Measurements from ENCODE around the gene UPB1. TPM values are rescaled to one million over a fixed set of nuclear protein-coding genes. Genes with fewer than 3 reads are reported as not detected.
"Not testable (repeated sequence)": the region's sequence is repeated elsewhere in the genome, so short reads cannot be mapped to it uniquely, and the experiment has no call there.

Gene UPB1
- polyA plus RNA-seq, 4 donors = 0.52 to 1.5 (median 0.85) TPM

DNA sequence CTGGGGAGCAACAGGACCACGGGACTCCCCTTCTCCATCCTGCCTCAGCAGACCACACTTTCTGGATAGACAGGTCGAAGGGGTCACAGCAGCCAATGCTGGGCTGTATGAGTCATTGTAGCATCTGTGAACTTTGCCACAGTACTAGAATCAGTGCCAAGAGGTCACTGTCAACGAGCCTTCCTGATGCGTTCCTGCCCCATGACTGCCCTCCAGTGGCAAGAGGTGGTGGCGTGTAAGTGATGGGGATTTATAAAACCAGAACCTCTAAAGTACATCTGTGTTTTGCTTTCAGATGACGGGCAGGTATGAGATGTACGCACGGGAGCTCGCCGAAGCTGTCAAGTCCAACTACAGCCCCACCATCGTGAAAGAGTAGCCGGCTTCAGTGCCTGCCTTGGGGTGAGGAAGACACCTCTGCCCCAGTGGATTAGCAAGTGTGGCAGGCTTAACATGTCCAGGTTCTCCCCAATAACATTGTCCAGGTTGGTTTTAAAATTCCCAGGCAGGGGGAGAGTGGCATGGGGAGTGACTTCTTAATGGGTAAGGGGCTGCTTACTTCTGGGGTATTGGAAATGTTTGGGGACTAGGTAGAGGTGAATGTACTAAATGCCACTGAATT is 30.4 kb downstream of the UPB1 start:
- peak in 2 of 4 donors; percentile 30 to 46 for DNase-seq (ENCODE audit: low read depth in 4 of 4, low spot score in 2 of 4)

GRCh38 chr22:24526191-24526590 is 31.1 kb downstream of the UPB1 start:
- no peak for DNase-seq (ENCODE audit: low read depth in 4 of 4, low spot score in 2 of 4)

DNA sequence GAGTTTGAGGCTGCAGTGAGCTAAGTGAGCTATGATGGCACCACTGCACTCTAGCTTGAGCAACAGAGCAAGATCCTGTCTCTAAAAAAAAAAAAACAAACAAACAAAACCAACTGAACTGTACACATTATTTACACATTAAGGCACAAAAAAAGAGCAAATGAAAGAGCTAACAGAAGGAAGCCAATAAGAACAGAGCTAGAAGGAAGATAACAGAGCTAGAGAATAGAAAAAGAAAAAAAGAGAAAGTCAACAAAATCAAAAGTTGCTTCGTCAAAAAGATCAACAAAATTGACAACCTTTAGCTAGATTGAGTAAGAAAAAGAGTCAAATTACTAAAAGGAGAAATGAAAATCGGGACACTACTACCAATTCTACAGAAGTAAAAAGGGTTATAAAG is 34.8 kb downstream of the UPB1 start:
- DNase-seq (ENCODE audit: low read depth in 4 of 4, low spot score in 2 of 4) = no peak

DNA sequence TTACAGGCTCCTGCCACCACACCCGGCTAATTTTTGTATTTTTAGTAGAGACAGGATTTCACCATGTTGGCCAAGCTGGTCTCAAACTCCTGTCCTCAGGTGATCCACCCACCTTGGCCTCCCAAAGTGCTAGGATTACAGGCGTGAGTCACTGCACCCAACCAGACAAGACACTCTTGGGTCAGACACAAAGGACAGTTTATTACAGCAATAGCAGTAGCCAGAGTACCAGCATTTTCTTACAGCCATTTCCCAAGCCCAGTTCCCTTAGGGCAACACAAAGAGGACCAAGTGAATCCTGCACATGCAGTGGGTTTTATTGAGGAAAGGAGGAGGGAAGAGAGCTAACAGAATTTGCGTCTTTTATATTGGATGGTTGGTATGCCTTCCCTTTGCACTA is 35.8 kb downstream of the UPB1 start:
- not testable (repeated sequence) for DNase-seq (ENCODE audit: low read depth in 4 of 4, low spot score in 2 of 4)

DNA sequence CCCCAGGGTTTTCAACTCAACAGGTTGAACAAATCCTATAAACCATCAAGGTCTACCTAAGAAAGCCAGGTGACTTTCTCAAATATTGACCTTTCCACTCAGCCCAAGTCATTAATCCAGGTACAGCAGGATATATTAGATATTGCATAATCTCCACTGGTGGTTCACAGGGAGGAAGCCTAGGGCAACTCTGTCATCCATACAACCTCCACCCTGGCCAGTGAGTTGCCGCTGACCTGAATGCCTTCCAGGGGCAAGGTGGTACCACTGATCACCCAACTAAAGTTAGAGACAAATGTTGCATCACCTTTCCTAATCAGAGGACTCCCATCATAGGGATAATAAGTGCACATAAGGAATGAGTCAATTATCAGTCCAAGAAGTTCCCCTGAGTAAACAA is 36.9 kb downstream of the UPB1 start:
- no peak for DNase-seq (ENCODE audit: low read depth in 4 of 4, low spot score in 2 of 4)

DNA sequence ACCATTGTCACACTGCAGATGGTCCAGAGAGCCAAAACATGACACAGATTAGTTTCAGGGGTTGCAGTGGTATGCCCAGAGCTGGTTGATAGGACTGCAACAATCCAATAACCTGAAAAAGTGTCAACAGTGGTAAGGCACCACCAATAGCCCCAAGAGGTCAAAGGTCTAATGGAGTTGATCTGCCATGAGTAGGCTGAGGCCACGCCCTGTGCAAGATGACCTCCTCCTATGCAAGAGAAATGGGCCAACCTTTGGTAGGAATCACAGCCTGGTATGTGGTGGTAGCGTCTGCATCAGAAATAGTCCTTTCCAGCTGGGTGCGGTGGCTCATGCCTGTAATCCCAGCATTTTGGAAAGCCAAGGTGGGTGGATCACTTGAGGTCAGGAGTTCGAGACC is 40.2 kb downstream of the UPB1 start:
- no peak for DNase-seq (ENCODE audit: low read depth in 4 of 4, low spot score in 2 of 4)

- DNase-seq (ENCODE audit: low read depth in 4 of 4, low spot score in 2 of 4) = no peak
Measured at GRCh38 chr22:24536089-24536488, 41.0 kb downstream of the UPB1 start.

DNA sequence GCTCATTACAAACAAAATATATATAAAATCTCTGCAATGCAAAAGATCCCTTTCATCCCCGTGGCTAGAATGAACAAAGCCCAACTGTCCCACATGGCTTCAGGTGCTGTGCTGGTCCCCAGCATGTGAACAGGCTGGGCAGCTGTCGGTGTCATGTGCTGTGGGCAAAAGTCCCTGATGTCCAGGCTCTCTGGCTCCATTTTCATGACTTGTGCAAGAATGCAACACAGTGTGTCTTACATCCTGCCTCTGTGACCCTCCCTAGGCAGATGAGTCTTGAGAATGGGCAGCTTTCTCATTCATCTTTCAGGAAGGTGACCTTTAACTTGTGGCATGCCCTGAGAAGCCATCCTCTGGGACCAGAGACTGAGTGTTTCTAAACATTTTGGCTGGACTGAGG is 45.3 kb downstream of the UPB1 start:
- no peak for DNase-seq (ENCODE audit: low read depth in 4 of 4, low spot score in 2 of 4)

GRCh38 chr22:24541681-24542515 is 46.8 kb downstream of the UPB1 start:
- DNase-seq (ENCODE audit: low read depth in 4 of 4, low spot score in 2 of 4) = no peak

DNA sequence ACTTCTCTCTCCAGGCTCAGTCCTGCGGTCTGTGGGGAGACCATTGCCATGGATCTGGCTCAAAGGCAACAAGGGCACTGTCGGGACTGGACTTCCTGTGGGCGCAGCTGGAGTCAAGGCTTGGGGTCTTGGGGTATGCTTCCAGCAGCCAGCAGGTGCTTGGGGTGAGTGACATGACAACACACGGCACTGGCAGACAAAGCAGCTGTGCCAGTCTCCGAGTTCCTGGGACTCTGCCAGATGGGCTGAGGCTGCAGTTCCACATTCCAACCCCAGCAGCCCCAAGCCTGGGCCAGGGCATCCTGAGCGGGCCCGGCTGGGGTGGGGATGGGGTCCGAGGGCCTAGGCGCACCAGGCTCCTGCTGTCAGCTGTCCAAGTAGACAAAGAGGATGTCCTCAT is 47.5 kb downstream of the UPB1 start:
- DNase-seq (ENCODE audit: low read depth in 4 of 4, low spot score in 2 of 4) = no peak

- no peak for DNase-seq (ENCODE audit: low read depth in 4 of 4, low spot score in 2 of 4)
Measured at GRCh38 chr22:24543185-24543601, 48.1 kb downstream of the UPB1 start.

DNA sequence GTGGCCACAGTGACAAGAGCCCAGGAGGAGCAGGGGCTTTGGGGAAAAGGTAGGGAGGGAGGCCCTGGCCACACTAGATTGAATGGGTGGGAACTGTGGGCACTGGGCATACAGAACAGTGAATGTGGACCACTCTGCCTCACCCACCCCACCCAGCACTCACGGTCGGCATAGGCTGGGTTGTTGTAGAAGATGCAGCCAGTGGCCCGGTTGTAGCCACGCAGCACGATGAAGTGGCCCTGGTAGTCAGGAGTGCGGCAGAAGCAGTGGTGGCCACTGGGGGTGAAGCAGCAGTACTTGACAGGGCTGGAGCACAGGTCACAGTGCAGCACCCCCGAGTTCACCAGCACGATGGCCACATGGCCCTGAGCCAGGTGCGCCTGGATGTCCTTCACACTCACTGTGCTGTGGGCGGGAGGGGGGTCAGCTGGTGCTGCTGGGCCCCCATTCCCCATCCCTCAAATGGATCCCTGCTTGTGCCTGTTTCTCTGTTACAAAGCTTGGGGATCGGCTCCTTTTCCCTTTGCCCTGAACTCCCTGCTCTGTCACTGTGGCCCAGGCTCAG is 48.6 kb downstream of the UPB1 start:
- no peak for DNase-seq (ENCODE audit: low read depth in 4 of 4, low spot score in 2 of 4)

- DNase-seq (ENCODE audit: low read depth in 4 of 4, low spot score in 2 of 4) = no peak
Measured at GRCh38 chr22:24548812-24549211, 53.7 kb downstream of the UPB1 start.

DNA sequence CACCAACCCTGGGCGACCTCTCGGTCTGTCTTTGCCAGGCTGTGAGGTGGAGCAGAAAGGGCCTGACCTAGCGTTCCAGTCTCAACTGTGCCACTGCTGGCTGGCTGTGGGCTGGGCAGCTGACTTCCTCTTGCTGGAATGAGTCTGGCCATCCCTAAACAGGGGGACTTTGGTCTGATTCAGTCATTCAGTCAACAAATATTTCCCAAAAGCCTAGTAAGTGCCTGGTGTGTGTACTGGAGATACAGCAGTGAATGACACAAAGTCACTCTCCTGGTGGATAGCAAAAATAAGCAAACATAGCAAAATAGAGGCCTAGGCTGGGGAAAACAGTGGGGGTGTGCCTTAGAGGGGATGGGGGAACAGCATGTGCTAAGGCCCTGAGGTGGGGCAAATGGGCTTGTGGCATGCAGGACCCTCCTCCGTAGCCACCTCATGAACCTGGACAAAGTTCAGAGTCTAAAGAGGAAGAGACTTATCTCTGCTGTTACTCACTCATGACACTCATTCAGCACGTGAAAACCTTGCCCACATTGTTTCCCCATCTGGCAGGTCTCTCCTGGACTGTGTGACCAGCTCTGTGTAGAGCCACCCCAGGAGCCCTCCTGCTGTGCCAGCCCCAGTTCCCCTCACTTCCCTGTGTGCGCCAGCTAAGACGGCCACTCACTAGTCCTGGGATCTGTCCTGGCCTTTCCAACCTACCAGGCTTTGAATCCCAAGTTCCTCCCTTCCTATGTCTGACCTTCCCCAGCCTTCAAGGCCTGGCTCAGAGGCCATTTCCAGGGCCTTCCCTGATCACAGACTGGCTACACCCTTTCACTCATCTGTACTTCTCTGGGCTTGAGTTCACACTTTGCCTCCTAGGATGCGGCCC is 55.1 kb downstream of the UPB1 start:
- DNase-seq (ENCODE audit: low read depth in 4 of 4, low spot score in 2 of 4) = no peak

DNA sequence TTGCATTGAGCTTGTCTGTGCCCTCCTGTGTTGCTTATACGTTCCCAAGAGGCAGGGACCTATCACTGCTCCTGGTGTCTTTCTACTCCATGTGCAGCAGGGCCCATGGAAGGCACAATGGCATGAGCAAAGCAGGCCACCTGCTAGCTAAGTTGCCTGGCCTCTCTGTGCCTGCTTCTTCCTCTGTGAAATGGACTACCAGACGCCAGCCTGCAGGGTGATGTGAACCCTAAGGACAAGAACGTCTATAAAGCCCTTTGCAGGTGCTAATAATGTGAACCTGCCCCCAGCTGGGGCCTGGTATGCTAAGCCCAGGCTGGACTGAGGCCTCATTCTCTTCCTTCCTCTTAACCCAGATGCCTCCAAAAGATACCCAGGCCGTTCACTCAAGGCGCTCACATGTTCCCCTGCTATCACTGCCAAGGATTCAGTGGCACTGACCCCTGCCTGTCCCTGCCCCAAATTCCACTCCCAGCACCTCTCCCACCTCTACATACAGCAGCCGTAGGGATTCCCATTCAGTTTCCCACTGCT is 55.8 kb downstream of the UPB1 start:
- DNase-seq (ENCODE audit: low read depth in 4 of 4, low spot score in 2 of 4) = no peak

GRCh38 chr22:24552503-24553286 is 57.6 kb downstream of the UPB1 start:
- DNase-seq (ENCODE audit: low read depth in 4 of 4, low spot score in 2 of 4) = not testable (repeated sequence)

DNA sequence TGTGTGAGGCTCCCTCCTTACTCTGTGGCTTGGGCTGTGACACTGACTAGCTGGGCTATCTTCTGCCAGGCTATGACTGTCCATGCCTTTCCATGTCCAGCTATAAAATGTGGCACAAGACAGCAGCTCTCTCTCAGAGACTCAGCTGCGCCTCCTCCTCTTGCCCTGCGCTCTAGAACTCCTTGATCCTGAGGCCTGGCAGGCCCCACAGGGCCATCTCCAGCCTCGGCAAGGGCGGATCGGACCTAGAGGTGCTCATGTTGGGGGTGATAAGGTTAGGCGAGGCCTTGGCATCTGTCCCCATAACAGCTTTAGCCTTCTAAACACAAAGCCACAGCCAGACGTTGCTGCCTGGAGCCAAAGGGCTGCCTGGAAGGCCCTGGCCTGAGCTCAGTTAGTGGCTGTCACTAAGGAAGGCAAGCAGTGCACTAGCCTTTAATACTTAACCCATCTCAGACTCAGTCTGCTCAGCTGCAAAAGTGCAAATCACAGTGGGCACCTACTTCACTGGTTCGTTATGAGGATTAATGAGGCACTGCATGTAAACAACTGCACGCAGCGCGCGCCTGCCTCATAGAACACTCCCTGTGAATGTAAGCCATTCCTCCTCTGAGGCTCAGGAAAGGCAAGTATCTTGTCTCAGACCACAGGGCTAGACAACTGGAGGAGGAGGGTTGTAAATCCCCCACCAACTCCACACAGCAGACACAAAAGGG is 58.6 kb downstream of the UPB1 start:
- peak in 2 of 4 donors; percentile 5 to 15 for DNase-seq (ENCODE audit: low read depth in 4 of 4, low spot score in 2 of 4)

GRCh38 chr22:24554313-24555164 is 59.4 kb downstream of the UPB1 start, which contains the start of gene GUCD1:
Gene GUCD1 (minus strand): TSS chr22:24555138. CDS start chr22:24554991, 147 bp downstream.
- peak; percentile 3 to 21 (median 12) for DNase-seq (ENCODE audit: low read depth in 4 of 4, low spot score in 2 of 4)

Data from left renal cortex interstitium (tissue), 4 donors.